GM12874 (cell line): ENCODE data around the gene NRAS.

Experiments
- CTCF ChIP-seq: IDR thresholded peaks from 2 replicates; pipeline ENCODE4 v1.5.1; 2011; ENCODE audit warnings: low read depth, mild to moderate bottlenecking, control low read depth, low read length, moderate library complexity; ENCODE audit not compliant: insufficient read depth

Gene NRAS

GRCh38 chr1:114666954-114667353, 49.6 kb downstream of the NRAS start:
- no peak for TF ChIP-seq CTCF

GRCh38 chr1:114660238-114660637, 56.3 kb downstream of the NRAS start:
- TF ChIP-seq CTCF: no peak
